OCI-LY3 (cell line): ENCODE data around the gene TNRC18.

Experiments used
- EZH2phosphoT487 ChIP-seq: fragments of 200-600 bp; shearing (Covaris generic); IDR thresholded peaks from 2 replicates; pipeline ENCODE4 v1.6.1; 2018; ENCODE audit warnings: antibody characterized with exemption, mixed run types, low read depth
- TF ChIP-seq, protein P1 (sequence below): fragments of 200-600, 300-600 bp; sonication (generic); IDR thresholded peaks from 2 replicates; pipeline ENCODE4 v1.5.1; 2014; ENCODE audit warnings: antibody characterized with exemption, low read length, low read depth

DNA sequence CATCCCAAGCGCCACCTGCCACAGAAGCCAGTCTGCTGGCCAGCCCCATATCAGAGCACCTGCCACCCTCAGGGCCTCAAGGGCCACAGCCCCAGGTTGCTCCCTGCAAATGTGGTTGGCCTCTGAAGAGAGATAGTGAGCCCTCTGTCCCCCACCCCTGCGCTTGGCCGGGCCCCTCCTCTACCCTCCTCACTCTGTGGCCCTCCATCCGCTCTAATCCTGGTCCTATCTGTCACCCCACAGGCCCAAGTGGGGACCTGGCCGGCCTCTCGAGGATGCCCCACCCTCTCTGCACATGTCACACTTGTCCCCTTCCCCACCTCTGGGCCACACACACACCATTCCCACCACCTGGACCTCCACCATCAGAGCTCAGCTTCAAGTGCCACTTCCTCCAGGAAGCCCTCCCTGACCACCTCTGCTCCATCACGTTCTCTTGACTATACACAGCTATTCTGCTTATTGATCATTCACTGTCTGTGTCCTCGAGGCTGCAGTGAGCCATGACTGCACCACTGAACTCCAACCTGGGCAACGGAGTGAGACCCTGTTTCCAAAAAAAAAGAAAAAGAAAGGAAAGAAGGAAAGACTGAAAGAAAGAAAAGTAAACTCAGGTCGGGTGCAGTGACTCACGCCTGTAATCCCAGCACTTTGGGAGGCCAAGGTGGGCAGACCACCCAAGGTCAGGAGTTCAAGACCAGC, 42.4 kb downstream of the TNRC18 start:
- TF ChIP-seq, protein P1, sequence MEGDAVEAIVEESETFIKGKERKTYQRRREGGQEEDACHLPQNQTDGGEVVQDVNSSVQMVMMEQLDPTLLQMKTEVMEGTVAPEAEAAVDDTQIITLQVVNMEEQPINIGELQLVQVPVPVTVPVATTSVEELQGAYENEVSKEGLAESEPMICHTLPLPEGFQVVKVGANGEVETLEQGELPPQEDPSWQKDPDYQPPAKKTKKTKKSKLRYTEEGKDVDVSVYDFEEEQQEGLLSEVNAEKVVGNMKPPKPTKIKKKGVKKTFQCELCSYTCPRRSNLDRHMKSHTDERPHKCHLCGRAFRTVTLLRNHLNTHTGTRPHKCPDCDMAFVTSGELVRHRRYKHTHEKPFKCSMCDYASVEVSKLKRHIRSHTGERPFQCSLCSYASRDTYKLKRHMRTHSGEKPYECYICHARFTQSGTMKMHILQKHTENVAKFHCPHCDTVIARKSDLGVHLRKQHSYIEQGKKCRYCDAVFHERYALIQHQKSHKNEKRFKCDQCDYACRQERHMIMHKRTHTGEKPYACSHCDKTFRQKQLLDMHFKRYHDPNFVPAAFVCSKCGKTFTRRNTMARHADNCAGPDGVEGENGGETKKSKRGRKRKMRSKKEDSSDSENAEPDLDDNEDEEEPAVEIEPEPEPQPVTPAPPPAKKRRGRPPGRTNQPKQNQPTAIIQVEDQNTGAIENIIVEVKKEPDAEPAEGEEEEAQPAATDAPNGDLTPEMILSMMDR, result no peak
- TF ChIP-seq EZH2phosphoT487, result no peak
